ENCODE measurements around the gene MNT. TPM values are rescaled to one million over a fixed set of nuclear protein-coding genes. Genes with fewer than 3 reads are reported as not detected.
"Not testable (repeated sequence)": the region's sequence is repeated elsewhere in the genome, so short reads cannot be mapped to it uniquely, and the experiment has no call there.

MNT gene
- total and polyA plus RNA-seq, 2 experiments from 2014 or later, result 5.7 to 6.4 TPM

- not testable (repeated sequence) for H3K9me3 Mint-ChIP-seq; H3K4me3 ChIP-seq; H3K27me3 ChIP-seq (ENCODE audit: insufficient read depth); H3K27ac Mint-ChIP-seq; H3K4me2 ChIP-seq; DNase-seq (ENCODE audit: low spot score); H3K27ac ChIP-seq (ENCODE audit: low read depth); ATAC-seq; H2AFZ ChIP-seq; H3K9me2 ChIP-seq (ENCODE audit: insufficient read depth); H3K79me2 ChIP-seq (replicated peaks; ENCODE audit: insufficient read depth); H3K4me3 Mint-ChIP-seq
- peaks cover 13% of the 10 kb centered on the region; the same call in 1 of the 2 replicates for H3F3A ChIP-seq (replicated peaks; ENCODE audit: low read depth)
- H3K36me3 ChIP-seq (ENCODE audit: insufficient read depth), result peaks cover 30% of the 10 kb centered on the region
- peaks cover 55% of the 10 kb centered on the region for H3K36me3 Mint-ChIP-seq (ENCODE audit: low read depth)
- peaks cover 19% of the 10 kb centered on the region for H3K4me1 Mint-ChIP-seq
- peaks cover 16% of the 10 kb centered on the region for H3K4me1 ChIP-seq (ENCODE audit: insufficient read depth)
- peaks cover 13% of the 10 kb centered on the region; the same call in 1 of the 2 replicates for H4K20me1 ChIP-seq (replicated peaks; ENCODE audit: insufficient read depth)
- H3K27me3 Mint-ChIP-seq (ENCODE audit: insufficient read depth, low read depth, poor library complexity), result peaks cover 10% of the 10 kb centered on the region
Observed at GRCh38 chr17:2439997-2440396, 39.1 kb upstream of the MNT start.

- Histone ChIP-seq H3K27me3 (ENCODE audit: insufficient read depth) (no peaks in the 10 kb centered on the region), H2AFZ (no peak overlapping the region), H3K9me2 (ENCODE audit: insufficient read depth) (no peaks in the 10 kb centered on the region), H3F3A (replicated peaks; ENCODE audit: low read depth) (peaks cover 18% of the 10 kb centered on the region), H3K36me3 (ENCODE audit: insufficient read depth) (peaks cover 30% of the 10 kb centered on the region), H4K20me1 (replicated peaks; ENCODE audit: insufficient read depth) (peaks cover 13% of the 10 kb centered on the region; the same call in 1 of the 2 replicates), H3K4me2 (no peak overlapping the region), H3K4me3 (no peak overlapping the region), H3K79me2 (replicated peaks; ENCODE audit: insufficient read depth) (peaks cover 6% of the 10 kb centered on the region; the same call in 1 of the 2 replicates), H3K4me1 (ENCODE audit: insufficient read depth) (peaks cover 27% of the 10 kb centered on the region), H3K27ac (ENCODE audit: low read depth) (0 out of 2 replicates have a peak overlapping the region, but pooled peaks have one; percentile 24)
- H3K9me3 Mint-ChIP-seq, result no peaks in the 10 kb centered on the region
- ATAC-seq, result no peak
- peaks cover 56% of the 10 kb centered on the region for H3K36me3 Mint-ChIP-seq (ENCODE audit: low read depth)
- peaks cover 12% of the 10 kb centered on the region for H3K27me3 Mint-ChIP-seq (ENCODE audit: insufficient read depth, low read depth, poor library complexity)
- H3K27ac Mint-ChIP-seq, result no peak overlapping the region
- DNase-seq (ENCODE audit: low spot score), result no peak
- peaks cover 29% of the 10 kb centered on the region for H3K4me1 Mint-ChIP-seq
- no peak overlapping the region for H3K4me3 Mint-ChIP-seq
- no peak for TF ChIP-seq ZNF114 (CRISPR knock-in tag; IDR thresholded peaks at IDR 0.05)
- no peak for TF ChIP-seq EZH2phosphoT487 (IDR thresholded peaks at IDR 0.05; ENCODE audit: unreplicated experiment)
- TF ChIP-seq EZH2 (IDR thresholded peaks at IDR 0.05; ENCODE audit: low read depth, unreplicated experiment), result no peak
- TF ChIP-seq NANOG (IDR thresholded peaks at IDR 0.05; ENCODE audit: borderline replicate concordance), result no peak
- no peak for TF ChIP-seq CREB1 (CRISPR knock-in tag; IDR thresholded peaks at IDR 0.05; ENCODE audit: low read depth)
- TF ChIP-seq CTCF (conservative IDR thresholded peaks at IDR 0.05; ENCODE audit: low read depth in 2 of 2), result no peak
Observed at GRCh38 chr17:2438823-2439222, 38.0 kb upstream of the MNT start.

GRCh38 chr17:2436316-2436905 is 35.6 kb upstream of the MNT start:
- 0 out of 2 replicates have a peak overlapping the region, but pooled peaks have one; percentile 49 for H3K4me2 ChIP-seq
- ATAC-seq (peak; percentile 20), DNase-seq (ENCODE audit: low spot score) (peak; percentile 18)
- peaks cover 68% of the 10 kb centered on the region for H3K36me3 Mint-ChIP-seq (ENCODE audit: low read depth)
- peaks cover 35% of the 10 kb centered on the region for H3K4me1 Mint-ChIP-seq
- H3F3A ChIP-seq (replicated peaks; ENCODE audit: low read depth), result peaks cover 18% of the 10 kb centered on the region
- H3K4me1 ChIP-seq (ENCODE audit: insufficient read depth), result peaks cover 28% of the 10 kb centered on the region
- peak overlapping the region; percentile 34 for H3K27ac Mint-ChIP-seq
- H3K4me3 Mint-ChIP-seq, result peak overlapping the region; percentile 13; the same call in 1 of the 3 replicates
- H4K20me1 ChIP-seq (replicated peaks; ENCODE audit: insufficient read depth), result peaks cover 18% of the 10 kb centered on the region
- H2AFZ ChIP-seq, result no peak overlapping the region
- no peaks in the 10 kb centered on the region for H3K27me3 ChIP-seq (ENCODE audit: insufficient read depth)
- H3K36me3 ChIP-seq (ENCODE audit: insufficient read depth), result peaks cover 39% of the 10 kb centered on the region
- peaks cover 14% of the 10 kb centered on the region for H3K27me3 Mint-ChIP-seq (ENCODE audit: insufficient read depth, low read depth, poor library complexity)
- H3K27ac ChIP-seq (ENCODE audit: low read depth), result peak overlapping the region; percentile 68
- no peaks in the 10 kb centered on the region for H3K9me2 ChIP-seq (ENCODE audit: insufficient read depth)
- no peaks in the 10 kb centered on the region for H3K9me3 Mint-ChIP-seq
- H3K4me3 ChIP-seq, result no peak overlapping the region
- H3K79me2 ChIP-seq (replicated peaks; ENCODE audit: insufficient read depth), result peaks cover 18% of the 10 kb centered on the region
- TF ChIP-seq ZNF462 (CRISPR knock-in tag; IDR thresholded peaks at IDR 0.05), result no peak
